Activated gamma-delta T cell treated with anti-CD3 and anti-CD28 coated beads, Interleukin-2, amount 50 U/mL, for 16 hours (primary cell): ENCODE data around the gene HPCAL1.

Source experiments
- DNase-seq: peaks from one replicate; pipeline ENCODE4 v3.0.0-alpha.2; 2020; ENCODE audit warnings: low read depth

HPCAL1 gene

DNA sequence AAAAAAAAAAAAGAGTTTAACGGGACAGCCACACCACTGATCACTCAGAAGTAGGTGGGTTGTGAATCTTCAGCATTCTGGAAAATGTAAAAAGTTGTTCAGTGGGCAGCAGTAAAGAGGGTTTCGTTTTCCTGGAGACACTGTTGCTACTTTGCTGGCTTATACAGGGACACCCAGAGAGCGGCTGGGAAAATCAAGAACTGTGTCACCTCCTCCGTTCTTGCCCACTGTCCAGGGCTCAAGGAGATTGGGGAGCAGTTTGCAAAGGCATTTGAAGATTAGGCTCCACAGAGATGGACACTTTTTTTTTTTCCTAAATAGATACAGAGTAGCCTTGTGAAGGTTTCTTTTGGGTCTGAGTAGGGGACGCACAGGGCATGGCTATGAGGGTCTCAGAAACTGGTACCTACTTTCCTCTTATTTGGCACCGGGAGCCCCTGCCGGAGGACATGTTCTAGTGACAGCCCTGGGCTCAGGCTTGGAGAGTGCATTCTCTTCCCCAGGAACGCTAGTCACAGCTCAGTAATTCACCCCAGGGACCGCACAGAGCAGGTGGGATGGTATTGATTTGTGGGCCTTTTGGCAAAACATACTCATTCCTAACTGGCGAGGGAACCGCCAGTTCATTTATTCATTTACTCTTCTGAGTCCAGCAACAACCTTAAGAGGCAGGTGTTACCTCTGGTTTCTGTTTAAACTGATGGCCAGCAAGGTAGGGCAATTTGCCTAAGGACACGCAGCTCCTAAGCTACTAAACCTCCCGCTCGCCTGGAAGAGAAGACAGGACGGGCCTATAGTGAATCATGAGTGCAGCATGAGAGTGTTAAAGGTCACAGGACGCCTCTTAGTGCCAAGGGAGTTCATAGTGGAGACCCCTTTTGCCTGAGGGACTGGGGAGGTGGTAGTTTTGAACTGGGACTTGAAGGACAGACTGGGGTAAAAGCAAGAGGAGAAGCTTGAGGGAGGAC is 53.1 kb downstream of the HPCAL1 start:
- DNase-seq: no peak

DNA sequence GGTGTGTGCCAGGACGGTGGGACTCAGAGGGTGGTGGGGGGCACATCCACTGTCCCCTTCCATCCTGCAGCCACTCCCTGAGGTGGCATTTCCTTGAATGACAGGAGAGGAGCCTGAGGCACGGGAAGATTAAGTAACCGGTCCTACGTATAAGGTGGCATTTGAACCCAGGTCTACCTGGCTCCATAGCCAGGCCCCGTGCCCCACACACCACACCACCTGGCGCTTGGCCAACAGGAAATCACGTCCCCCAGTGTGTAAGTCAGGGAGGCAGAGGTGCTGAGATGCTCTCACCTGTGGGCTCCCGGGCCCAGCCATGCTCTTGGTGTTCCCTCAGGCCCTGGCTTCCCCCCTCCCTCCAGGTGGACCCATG is 53.7 kb downstream of the HPCAL1 start:
- DNase-seq: no peak

DNA sequence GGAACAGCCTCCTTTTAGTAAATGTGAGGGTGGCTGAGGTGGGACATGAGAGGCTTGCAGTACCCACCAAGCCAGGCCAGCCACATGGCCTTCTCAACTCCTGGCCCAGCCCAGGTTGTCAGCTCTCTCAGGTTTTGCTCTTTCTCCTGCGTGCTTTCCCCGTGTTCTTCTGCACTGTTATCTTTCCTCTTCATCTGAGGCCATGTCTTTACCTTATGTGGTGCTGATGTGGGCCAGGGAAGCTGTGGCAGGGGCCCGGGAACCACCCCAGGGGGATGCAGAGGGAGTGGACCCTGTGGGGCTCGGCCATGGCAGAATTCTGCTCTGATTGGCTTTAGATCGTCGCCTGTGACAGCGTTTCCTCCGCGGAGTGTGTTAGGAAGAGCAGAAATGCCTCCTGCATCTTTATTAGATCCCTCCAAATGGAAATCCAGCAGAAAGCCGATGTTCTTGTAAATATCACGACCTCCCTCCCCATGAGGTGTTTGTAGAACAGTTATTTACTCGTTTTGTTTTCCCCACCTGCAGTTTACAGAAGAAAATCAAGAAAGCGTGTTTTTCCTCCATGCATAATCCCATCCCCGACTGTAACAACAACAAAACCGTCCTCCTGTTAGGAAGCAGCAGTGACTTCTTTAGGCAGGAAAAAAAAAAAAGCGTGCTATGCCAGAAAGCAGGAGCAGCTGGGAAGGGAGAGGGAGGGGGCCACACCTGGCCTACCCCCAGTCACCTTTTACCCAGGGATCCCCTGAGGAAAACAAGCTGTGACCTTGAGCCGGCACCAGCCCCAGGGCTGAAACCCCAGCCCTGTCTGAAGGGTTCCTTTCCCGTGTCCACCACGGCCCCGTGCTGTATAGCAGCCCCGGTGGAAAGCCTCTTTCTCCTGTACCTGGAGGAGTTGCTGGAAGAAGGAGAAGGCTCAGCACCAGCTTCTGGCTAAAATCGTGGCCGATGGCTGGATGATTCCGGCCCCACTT is 54.8 kb downstream of the HPCAL1 start:
- no peak for DNase-seq

DNA sequence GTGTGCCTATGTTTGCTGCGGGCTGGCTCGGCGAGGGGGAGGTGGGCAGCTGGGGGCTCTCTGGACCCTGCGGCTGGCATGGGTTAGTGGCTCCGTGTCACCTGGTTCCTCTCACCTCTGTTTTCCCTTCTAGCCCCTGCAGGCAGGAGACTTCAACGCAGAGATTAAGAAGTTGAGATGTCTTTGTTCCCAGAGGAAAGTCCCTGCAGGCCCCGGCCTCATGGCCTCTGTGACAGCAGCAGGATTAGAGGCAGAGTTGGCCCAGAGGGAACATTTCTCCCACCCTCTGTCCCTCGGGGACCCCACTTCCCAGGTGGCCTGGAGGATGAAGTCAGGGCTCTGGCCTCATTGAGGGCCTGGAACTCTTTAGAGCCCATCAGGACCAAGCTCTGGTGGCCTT is 56.5 kb downstream of the HPCAL1 start:
- no peak for DNase-seq

DNA sequence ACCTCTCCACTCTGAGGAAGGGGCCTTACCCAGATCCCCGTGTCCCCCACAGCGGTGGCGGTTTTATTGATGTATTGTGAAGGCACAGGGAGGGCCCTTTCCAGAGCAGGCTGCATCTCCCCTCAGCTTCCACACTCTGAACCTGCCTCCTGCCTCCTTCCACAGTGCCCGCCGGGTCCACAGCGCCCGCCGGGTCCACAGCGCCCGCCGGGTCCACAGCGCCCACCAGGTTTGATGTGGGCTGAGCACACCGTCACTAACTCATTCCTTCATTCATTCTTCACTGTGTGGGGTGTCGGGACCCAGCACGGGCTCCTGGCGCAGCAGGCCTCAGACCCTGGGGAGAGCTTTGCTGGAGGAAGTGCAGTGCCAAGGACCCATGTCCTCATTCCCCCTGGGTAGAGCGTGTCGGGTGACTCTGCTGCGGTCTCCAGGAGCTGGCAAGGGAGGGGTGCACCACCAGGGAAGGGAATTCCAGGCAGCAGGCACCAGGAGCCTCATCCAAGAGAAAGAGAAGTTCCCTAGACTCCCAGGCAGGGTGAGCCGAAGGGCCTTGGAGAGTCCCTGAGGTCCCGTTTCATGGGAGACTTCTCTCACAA is 57.1 kb downstream of the HPCAL1 start:
- DNase-seq: no peak

DNA sequence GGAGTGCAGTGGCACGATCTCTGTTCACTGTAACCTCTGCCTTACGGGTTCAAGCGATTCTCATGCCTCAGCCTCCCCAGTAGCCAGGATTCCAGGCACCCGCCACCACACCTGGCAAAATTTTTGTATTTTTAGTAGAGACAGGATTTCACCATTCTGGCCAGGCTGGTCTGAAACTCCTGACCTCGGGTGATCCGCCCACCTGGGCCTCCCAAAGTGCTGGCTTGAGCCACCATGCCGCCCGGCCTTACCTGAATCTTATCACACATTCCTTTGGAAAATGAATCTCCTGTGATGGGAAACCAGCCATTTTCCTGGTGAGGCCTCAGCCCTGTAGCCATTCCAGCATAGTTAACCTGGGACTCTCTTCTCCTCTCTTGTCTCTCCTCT is 57.8 kb downstream of the HPCAL1 start:
- DNase-seq: no peak

DNA sequence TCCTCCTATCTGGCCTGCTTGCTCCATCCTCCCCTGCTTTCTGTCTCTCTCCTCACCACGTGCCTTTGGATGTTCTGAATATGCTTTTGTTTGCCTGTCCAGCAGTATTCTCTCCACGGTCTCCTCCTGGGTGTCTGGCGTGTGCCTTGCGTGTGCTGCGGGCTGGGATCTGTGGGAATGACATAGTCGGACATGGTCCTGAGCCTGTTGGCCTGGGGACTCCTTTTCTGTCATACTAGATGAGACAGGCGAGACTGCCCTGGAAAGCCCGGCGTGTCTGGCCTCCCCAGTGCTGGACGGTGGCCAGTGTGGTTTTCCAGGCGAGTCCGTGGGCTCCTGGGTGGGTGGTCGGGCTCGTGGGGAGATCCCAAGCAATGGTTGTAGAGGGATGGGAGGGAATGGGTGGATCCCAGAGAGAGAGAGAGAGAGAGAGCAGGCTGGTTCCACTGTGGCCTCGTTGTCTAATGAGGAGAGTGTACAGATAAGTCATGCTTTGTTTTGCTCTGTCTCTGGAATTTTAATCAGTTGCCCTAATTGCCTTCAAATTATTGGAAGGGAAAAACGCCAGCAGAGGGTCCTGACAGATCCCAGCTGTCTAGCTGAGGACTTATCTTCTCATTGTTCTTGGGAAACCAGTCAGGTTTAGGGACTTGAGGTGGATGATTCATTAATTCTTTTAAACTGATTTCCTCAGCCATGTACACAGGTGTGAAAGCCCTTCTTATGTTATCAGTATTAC is 58.3 kb downstream of the HPCAL1 start:
- no peak for DNase-seq

DNA sequence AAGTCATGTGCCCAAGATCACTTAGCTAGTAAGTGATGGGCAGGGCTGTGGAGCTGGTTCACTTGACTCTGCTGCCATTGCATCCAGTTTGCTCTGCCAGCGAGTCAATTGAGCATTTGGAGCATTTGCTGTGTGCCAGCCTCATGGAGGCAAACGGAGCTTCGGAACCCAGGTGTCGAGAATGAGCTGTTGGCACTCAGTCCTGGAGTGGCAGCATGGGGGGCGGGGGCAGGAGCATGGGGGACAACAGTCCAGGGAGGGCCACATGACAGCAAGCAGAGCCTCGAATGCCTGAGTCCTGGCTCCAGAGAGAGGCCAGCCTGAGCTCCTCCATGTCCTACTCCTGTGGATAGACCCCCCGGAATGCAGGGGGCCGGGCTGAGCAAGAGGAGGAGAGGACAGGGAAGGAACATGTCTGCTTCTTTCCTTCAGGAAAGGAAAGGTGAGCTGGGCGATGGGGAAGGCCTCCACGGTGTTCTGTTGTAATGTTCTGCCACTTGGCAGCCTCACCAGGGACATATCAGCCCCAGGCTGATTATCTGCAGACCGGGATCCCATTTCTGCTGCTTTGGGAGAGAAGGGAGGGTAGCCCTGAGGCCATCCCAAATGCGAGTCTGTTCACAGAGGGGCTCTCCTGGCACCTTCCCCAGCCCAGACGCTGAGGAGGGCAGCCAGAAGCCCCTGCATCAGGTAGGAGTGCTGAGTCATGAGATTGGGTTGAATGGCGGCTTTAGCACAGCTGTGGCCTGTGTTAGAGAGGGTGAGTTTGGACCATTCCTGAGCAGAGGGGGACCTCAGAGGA is 59.6 kb downstream of the HPCAL1 start:
- no peak for DNase-seq

DNA sequence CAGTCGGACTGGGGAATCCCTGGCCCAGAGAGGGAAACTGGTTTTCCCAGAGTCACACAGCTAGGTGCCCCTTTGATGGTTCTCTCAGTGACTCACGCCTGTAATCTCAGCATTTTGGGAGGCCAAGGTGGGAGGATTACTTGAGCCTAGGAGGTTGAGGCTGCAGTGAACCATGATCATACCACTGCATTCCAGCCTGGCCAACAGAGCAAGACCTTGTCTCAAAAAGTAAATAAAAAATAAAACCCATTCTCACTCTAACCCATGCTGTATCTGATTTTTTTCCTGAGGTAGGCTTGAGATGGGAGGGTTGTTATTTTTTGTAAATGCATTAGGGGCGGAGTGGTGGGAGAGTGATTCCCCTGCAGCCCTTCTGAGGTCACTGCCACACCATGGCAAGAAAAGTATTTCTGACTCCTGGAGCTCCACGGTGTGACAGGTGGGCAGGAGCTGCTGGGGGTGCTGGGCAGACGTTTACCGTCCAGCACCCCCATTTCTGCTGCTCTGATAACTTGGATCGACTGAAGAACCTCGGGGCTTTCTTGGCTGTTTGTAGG is 60.3 kb downstream of the HPCAL1 start:
- no peak for DNase-seq

DNA sequence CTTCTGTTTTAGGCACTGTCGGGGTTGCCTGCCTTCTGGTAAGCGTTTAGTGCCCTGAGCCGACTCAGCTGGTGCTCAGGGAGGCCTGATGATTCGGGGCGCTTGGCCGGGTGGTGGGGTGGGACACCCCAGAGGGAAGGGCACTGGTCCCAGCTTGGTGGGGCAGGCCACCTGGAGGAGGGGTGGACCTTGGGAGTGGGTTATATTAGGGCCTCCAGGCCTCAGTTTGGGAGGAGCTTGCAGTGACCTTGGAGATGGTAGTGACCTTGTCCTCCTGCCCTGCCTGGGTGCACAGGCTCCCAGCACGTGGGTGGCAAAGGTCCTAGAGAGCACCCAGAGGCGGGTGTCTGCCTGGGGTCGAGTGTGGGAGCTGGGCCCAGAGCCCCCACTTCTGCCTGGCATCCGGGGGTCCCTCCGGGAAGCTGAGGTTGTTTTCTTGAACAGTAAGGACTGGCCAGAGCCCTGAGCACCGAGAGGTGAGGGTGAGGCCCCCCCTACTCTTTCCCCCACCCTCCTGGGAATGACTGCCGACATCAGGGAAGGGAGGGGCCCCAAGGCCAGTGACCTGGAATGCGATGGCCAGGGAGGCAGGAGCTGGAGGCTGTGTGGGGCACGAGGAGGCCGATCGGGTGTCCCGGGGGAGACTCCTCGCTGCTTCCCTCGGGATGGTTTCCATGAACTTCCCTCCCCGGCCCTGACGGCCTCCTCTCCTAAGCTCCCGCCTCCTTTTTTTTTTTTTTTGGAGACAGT is 61.3 kb downstream of the HPCAL1 start:
- DNase-seq: no peak

DNA sequence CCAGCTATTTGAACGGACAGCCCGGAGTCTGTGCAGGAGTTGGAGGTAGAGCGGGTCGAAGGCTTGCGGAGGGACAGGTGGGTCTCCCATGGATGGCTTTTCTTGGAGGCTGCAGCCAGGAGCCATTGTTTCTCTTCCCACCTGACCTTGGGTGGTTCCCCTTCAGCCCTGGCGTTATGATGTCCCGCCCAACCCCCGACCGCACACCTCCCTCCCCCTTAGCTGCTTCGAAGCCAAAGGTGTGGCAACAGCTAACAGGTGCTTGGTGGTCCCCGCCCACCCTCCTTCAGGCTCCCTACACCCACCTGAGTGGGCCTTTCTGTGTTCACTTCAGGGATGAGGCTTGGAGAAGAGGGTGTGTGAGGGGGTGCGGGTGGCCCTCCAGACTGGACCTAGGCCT is 62.7 kb downstream of the HPCAL1 start:
- DNase-seq: no peak

DNA sequence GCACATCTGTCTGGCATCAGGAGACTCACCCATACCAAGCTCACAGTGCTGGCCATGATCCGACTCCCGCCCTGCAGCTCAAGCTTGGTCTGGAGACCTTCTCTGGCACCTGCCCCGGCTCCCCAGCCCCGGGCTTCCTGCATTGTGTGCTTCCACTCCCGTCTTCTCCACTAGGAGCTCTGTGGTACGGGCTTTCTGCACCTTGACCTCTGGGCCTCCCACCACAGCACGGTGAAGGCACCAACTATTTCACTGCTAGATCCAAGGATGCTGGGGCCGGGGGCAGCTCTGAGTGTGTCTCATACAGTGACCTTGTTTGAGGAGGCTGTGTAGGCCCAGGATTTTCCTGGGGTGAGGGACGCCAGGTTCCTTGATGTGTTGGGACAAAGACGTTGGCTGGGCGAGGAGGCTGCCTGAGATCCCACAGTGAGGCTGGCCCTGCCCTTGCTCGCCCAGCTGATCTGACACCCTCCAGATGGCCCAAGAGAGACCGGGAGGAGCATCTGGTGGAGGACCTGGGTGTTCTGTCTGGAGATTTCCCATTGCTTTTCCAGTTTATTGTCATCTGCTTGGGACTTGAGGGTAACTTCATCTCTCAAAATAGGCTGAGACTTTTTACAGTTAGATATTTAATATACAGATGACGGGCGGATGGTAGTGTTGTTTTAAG is 64.0 kb downstream of the HPCAL1 start:
- DNase-seq: no peak

DNA sequence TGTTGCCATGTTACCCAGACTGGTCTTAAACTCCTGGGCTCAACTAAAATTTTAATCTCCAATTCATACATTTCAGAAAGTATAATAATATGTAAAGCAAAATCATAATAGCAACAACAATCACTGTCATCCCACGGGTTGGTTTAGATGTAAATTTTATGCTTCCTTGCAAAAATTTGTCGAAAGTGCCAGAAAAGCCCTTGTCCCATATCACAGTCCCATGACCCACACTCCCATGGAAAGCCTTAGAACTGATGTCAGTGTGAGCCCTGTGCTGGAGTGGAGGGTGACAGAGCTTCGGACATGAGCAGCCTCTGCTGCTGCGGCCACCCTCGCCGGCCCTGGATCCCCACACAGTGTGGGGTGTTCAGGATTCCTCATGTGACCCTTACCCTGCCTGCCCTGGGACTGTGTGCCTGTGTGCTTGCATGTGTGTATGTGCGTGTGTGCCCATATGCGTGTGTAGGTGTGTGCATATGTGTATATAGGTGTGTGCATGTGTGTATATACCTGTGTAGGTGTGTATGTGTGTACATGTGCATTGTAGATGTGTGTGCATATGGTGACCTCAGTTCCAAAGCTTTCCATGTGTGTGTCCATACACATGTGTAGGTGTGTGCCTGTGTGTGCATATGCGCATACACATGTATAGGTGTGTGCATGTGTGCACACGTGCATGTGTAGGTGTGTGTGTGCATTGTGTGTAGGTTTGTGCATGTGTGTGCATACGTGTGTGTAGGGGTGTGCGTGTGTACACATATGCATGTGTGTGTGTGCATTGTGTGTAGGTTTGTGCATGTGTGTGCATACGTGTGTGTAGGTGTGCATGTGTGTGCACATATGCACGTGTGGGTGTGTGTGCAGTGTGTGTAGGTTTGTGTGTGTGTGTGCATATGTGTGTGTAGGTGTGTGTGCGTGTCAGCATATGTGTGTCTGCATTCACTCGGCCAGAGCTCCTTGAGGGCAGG is 65.1 kb downstream of the HPCAL1 start:
- no peak for DNase-seq

DNA sequence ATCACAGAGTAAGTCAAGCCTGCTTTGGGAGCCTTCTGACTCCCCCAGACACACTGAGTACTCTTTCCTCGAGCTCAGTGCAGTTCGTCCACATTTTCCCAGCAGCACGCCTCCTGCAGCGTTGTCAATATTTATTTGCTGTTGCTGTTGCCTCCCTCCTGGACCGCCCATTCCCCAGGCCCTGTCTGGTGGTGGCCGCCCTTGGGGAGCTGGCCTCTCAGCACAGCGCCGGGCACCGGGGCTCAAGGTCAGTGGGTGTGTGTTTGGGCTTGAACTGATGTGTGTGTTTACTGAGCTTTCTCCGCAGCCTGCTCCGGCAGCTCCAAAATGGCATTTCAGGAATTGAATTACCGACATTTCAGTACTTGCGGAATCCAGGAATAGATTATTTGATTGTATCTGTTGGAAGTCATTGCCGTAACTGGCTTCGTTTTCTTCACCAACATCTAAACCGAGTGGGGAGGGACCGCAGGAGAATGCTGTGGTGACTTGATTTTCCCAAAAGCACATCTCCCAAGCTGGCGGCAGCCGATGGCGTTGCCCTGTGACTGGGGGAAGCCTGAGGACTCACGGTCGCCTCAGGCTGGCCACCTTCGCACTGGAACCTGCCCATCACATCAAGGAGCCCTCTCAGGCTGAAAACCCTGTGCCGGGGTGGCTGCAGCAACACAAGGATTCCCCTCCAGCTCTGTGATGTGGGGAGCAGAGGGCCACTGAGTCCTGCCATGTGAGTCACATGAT is 66.0 kb downstream of the HPCAL1 start:
- no peak for DNase-seq

DNA sequence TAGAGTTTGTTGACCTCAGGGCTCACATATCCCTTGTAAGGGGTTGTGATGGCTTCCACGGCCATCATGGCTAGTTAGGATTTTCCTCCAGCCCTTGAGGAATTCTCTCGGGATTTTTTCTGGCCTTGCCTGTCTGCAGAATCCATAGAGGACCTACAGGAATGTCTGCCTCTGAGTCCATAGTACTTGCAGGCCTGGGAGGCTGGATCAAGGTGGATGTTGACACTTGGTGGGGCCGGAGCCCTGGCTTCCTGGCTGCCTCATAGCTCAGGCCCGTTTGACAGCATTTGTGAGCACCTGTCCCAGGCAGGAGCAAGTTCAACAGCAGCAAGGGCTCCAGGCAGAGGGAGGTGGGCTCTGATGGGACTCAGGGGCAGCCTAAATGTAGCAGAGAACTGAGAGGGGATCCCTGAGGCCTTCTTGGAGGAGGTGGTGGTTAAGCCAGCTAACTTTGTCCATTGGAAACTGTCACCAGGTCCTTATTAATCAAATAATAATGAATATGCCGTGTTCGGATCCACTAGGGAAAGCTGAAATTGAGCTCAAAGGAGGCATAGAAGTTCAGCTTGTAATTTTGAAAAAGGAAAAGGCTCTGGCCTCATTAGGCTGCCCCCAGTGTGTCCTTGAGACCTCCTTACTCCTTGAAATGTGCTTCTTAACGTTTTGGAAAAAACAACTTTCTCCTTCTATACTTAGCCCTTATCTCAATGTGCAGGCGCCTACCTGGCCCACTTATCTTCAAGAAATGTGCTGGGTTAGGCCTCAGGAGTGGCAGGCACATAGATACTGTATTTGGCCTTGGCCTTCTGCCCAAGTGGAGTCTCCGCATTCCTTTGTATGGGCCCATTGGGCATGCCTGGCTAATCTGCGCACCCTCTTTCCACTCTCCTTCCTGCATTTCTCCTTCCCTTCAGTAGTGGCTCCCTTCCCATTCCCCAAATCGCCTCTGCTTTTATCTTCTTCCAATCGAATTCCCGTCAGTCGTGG is 66.9 kb downstream of the HPCAL1 start:
- DNase-seq: no peak

DNA sequence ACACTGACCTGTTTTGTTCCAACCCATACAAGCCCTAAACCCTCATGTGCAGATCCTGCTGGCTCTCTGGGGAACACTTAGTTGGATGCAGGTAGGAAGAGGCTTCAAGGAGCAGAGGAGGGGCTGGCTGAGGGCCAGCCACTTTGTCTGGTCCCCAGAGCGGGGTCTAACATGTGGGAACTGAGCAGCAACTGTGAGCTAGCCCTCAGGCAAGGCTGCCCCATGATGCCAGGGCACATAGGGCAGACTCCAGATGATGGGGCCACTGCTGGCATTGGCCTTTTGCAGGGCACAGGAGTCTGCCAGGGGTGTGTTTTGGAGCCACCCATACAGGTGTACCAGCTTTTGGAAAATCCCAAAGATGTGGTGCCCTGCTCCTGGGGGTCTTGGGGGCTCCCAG is 67.7 kb downstream of the HPCAL1 start:
- DNase-seq: no peak
